Coronary artery (tissue), 2 donors: ENCODE measurements around the gene CAPZB.

Source experiments
- DNase-seq: peaks from one replicate; pipeline ENCODE4 v3.0.0-alpha.2; 2017; ENCODE audit warnings: low spot score
- H3K27ac ChIP-seq, 2 donors: fragments of 200-600 bp; sonication (generic); one replicate each; pipeline ENCODE4 v1.5.1; 2016 to 2019
- H3K4me3 ChIP-seq: fragments of 200-600 bp; sonication (generic); 2 replicates; pipeline ENCODE4 v1.5.1; 2016; ENCODE audit warnings: mild to moderate bottlenecking, moderate library complexity
- TF ChIP-seq, protein P1 (sequence below): fragments of 200-600 bp; sonication (generic); IDR thresholded peaks from one replicate; pipeline ENCODE4 v1.5.1; 2019; ENCODE audit warnings: antibody characterized with exemption

CAPZB gene

DNA sequence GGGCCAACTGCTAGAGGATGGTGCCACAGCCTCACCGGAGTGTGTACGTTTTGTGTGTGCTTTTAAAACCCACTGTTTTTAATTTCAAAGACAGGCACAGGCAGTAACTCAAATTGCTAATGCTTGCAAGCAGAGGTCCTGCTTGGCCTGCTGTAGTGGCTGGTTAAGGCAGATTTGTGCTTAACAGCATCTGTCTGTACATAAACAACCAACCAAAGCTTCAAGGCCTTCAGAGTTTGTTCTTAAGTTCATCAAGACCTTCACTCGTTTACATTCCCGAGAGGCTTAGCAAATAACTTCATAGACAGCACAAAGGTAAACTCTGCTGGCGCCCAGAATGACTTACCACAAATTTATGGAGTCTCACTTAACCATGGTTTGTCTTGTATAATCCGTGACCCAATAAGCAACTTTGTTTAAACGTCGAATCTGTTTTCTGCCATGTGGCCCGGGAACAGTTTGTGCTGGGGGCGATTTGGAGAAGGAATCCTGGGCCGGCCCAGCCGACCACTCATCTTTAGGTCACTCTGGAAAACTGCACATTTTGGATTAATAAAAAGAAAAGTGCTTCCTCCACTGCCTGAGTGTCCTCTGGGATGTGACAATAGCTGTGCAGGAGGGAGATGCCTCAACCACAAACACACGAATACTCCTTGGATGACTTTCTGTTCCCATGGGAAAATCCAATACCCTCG, 58.1 kb downstream of the CAPZB start:
- Histone ChIP-seq H3K27ac (peak overlapping the region; percentile 84 to 85), H3K4me3 (peak overlapping the region; percentile 5)
- DNase-seq: no peak
- TF ChIP-seq, protein P1, sequence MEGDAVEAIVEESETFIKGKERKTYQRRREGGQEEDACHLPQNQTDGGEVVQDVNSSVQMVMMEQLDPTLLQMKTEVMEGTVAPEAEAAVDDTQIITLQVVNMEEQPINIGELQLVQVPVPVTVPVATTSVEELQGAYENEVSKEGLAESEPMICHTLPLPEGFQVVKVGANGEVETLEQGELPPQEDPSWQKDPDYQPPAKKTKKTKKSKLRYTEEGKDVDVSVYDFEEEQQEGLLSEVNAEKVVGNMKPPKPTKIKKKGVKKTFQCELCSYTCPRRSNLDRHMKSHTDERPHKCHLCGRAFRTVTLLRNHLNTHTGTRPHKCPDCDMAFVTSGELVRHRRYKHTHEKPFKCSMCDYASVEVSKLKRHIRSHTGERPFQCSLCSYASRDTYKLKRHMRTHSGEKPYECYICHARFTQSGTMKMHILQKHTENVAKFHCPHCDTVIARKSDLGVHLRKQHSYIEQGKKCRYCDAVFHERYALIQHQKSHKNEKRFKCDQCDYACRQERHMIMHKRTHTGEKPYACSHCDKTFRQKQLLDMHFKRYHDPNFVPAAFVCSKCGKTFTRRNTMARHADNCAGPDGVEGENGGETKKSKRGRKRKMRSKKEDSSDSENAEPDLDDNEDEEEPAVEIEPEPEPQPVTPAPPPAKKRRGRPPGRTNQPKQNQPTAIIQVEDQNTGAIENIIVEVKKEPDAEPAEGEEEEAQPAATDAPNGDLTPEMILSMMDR: no peak

DNA sequence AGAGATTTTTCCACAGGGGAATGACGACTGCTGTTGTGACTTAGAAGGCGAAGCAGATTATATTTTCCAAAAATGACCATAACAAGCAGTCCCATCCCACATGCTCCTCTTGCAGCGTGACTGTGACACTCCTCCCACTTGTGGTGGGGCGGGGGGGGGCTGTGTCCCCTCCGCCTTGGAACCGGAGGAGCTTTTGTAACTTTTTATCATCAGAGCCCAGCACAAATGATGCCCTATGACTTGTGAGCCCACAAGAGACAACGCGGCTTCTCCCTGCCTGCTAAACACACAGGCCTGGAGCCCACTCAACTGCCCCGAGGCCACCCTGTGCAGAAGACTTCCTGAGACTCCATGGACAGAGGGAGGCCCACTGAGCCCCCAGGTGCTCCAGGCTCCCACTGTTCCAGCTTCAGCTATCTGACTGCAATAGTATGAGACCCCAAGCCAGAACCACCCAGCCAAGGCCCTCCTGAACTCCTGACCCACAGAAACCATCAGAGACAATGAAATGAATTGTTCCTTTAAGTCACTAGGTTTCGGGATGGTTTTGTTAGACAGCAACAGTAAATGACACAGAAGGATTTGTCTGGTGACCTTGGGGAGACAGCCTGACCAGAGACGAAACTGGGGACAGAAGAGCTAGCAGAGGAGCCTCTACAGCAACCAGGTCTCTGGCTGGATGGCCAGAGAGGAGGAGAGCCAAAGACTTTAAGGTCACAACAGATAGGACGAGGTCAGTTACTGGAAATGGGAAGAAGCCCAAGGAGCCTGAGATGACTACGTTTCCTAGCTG, 58.8 kb downstream of the CAPZB start:
- peak overlapping the region; percentile 5 for H3K4me3 ChIP-seq
- no peak for DNase-seq

DNA sequence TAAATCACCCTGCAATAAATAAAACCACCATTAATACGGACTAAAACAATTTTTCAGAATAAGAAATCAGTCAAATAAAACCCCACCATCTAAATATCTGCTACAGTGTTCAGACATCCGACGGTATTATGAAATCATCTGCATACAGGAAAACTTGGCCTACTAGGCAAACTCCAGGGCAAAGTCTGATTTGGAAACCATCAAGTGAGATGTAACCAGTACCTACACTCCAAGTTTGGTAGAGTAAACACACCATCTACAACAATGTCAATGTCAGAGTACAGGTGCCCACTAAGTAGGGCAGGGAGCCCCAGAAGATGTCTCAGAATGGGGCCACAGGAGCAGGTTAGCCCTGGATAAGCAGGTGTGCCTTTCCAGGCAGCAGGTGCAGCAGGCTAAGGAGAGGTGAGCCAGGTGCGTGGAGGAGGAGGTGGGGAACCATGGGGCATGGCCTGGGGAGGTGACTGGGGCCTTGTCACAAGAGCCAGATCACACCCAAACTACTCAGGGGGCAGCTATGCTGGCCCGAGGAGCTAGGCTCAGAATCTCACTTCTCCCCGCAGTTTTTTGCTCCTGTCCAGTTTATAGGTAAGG, 59.6 kb downstream of the CAPZB start:
- Histone ChIP-seq H3K4me3 (no peak overlapping the region), H3K27ac (peak overlapping the region; percentile 84 to 85)
- TF ChIP-seq, protein P1: no peak
- DNase-seq: no peak

More for the DNA sequence above, 58.8 kb downstream of the CAPZB start:
- TF ChIP-seq, protein P1: no peak
- H3K27ac ChIP-seq: peak overlapping the region; percentile 84 to 85

DNA sequence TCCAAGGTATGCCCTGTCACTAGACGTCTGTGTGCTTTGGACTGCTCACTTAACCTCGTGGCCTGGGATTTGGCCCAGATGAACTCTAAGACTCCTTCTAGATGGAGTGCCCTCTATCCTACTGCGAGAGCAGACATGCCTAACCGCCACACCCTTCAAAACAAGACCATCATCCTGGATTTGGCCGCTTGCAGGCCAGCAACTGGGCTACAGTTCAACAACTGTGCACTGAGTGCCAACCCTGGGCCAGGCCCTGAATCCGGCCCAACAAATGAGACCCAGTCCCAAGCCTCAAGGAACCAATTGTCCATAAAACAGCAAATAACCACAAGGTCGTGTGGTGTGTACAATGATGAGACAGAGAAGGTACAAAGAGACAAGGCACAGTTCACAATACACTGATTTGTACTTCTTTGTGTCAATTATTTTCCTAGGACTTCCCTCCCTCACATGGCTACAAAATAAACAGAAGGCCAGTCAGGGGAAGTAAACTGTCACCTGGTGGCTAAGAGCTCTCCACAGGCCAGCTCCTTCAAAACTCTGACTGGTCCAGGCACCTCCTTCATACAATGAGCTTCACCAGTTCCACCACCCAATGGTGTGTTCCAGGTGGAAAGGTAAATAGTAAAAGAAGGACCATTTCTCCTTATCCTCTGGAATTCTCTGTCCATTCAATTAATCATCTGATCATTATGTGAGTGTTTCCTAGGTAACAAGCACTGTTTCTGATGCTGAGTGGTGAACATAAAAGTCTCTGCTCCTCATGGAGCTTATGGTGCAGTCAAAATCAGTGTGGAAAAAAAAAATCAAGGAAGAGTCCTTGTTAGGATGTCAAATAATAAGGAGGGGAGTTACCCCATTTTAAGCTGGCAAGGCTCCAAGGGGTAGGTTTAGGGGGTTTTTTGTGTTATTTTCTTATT, 60.4 kb downstream of the CAPZB start:
- H3K4me3 ChIP-seq: no peak overlapping the region
- peak overlapping the region; percentile 84 to 85 for H3K27ac ChIP-seq
- TF ChIP-seq, protein P1: no peak
- no peak for DNase-seq

DNA sequence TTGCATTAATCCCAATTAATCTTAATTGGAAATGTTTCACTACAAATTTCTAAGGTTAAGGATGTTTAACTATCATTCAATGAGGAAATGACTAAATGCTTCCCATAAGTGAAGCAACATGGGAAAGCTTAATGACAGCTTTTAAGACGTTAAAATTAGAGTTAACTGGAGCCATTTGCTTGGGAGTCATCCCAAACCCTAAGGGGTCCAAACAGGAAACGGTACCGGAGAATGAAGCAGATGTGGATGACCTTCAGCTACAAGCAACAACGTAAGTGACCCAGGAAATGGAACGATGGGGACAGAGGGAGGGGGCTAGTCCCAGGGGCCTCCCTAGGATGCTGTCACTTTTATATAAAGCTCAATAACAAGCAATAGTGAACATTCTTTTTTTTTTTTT, 62.2 kb downstream of the CAPZB start:
- H3K4me3 ChIP-seq: no peak overlapping the region
- H3K27ac ChIP-seq: peak overlapping the region; percentile 4 to 36
- TF ChIP-seq, protein P1: no peak
- DNase-seq: no peak

DNA sequence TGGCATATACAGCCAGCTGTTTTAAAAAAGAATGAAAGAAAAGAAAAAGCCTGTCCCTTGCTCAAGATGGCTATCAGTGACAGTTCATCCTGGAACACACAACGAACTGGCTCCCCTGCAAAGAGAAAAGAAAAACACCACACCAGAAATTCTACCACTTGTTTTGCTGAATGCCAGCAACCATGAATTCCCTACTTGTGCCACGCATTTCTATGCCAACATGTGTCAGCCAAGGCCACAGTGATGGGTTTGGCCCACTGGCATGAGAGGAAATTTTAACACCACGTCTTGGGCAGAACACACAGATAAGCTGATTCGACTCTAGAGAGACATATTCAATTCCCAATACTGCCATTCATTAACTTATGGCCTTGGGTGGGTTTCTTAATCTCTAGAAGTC, 64.0 kb downstream of the CAPZB start:
- TF ChIP-seq, protein P1: no peak
- no peak overlapping the region for H3K27ac ChIP-seq
- no peak overlapping the region for H3K4me3 ChIP-seq
- DNase-seq: no peak
